NCI-H510A (cell line): ENCODE data around the gene DMRT3.
A peak's percentile ranks its signal among the peaks of the same experiment; 100 is the strongest.
"Not testable (repeated sequence)": the region's sequence is repeated elsewhere in the genome, so short reads cannot be mapped to it uniquely, and the experiment has no call there.

Source experiments
- DNase-seq: peaks from one replicate; lab custom pipeline; 2025; lab: John Stamatoyannopoulos, UW

DMRT3 gene

GRCh38 chr9:971901-972500, 4.5 kb upstream of the DMRT3 start:
- DNase-seq, result no peak

- no peak for DNase-seq
Measured at GRCh38 chr9:972501-973294, 3.8 kb upstream of the DMRT3 start.

- no peak for DNase-seq
Measured at GRCh38 chr9:973295-973834, 3.1 kb upstream of the DMRT3 start.

GRCh38 chr9:974031-974995, 2.1 kb upstream of the DMRT3 start:
- DNase-seq, result no peak

GRCh38 chr9:974996-975739, 1.3 kb upstream of the DMRT3 start:
- DNase-seq, result no peak

- DNase-seq, result no peak
Measured at GRCh38 chr9:975740-976257, 656 bp upstream of the DMRT3 start.

- DNase-seq, result peak; percentile 44
Measured at GRCh38 chr9:976943-977837, 735 bp downstream of the DMRT3 start.

- no peak for DNase-seq
Measured at GRCh38 chr9:977838-978830, 1.7 kb downstream of the DMRT3 start.

GRCh38 chr9:979983-980382, 3.5 kb downstream of the DMRT3 start:
- no peak for DNase-seq

GRCh38 chr9:980640-981039, 4.2 kb downstream of the DMRT3 start:
- DNase-seq, result no peak

GRCh38 chr9:981491-981898, 5.0 kb downstream of the DMRT3 start:
- no peak for DNase-seq

GRCh38 chr9:982394-983230, 6.2 kb downstream of the DMRT3 start:
- no peak for DNase-seq

GRCh38 chr9:994005-994404, 17.6 kb downstream of the DMRT3 start:
- DNase-seq, result no peak

- no peak for DNase-seq
Measured at GRCh38 chr9:995192-995591, 18.7 kb downstream of the DMRT3 start.

GRCh38 chr9:995781-996180, 19.3 kb downstream of the DMRT3 start:
- no peak for DNase-seq

GRCh38 chr9:998299-999110, 22.1 kb downstream of the DMRT3 start:
- not testable (repeated sequence) for DNase-seq

GRCh38 chr9:1001838-1002237, 25.4 kb downstream of the DMRT3 start:
- no peak for DNase-seq
